Airway epithelial cell (primary cell): ENCODE results near the gene VASH2. TPM values are rescaled to one million over a fixed set of nuclear protein-coding genes. Genes with fewer than 3 reads are reported as not detected.

ENCODE experiments used
- total RNA-seq: library from RNA; depleted of rRNA; stranded (reverse); fragments of >200 nt; gene quantifications from 2 replicates; pipeline ENCODE4 v1.2.3, GENCODE V29; 2015

Gene VASH2
- total RNA-seq: 0.05 and 0.49 TPM in 2 replicates

DNA sequence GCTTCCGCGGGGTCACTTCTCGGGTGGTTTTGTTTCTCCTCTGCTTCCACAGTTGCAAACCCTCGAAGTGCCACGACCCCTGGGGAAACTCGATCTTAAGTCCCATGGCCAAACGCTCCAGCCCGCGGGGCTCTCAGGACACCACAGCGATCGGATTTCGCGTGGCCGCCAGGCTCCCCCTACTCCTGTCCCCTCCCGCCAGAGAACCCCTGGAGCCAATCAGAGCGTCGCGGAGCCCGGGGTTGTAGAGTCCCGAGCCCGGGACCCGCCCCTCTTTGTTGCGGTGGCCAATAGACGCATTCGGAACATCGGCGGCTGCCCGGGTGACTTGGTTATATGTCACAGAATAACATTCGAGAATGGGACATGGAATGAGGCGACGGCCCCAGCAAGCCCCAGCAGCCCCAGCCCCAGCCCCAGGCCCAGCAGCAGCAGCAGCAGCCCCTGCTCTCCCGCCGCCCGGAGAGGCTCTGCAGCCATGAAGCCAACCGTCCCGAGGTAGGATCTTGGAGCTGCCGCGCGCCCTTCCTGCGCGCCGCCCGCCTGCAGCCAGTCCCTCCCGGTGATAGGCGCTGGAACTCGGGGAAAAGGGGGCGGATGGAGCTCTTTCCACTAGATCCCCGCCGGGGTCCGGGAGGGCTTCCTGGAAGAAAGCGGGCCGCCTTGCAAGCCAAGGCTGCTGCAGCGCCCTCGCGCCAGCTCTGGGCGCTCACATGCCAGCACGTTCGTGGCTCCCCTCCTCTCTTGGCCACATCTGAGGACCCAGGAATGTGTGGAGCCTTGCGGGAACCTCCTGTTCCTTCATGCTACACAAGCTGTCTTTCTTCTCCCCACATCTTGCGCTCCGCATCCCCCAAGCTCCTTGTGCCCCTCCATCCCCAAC, at the start of gene VASH2:
Gene VASH2, plus strand, starts transcription at position 299 of the 883 bp plus-strand sequence. CDS start 1,002 bp downstream, outside the sequence.

GRCh38 chr1:213015099-213016050, 65.0 kb downstream of the VASH2 start, which contains the start of gene ANGEL2:
ANGEL2 (minus strand) TSS chr1:213015867; CDS start chr1:213015671, 196 bp downstream.

Other genes starting within 250 kb of the VASH2 start
- 17.8 and 22.0 TPM in 2 replicates for gene NSL1, start 158.8 kb upstream of the VASH2 start, total RNA-seq
- 12.6 and 16.3 TPM in 2 replicates for gene TATDN3, start 158.6 kb upstream of the VASH2 start, total RNA-seq
- gene SPATA45, start 102.9 kb upstream of the VASH2 start, total RNA-seq: not detected in 2 replicates
- gene FLVCR1, start 92.3 kb upstream of the VASH2 start, total RNA-seq: 4.6 and 6.8 TPM in 2 replicates
- gene ANGEL2, start 65.3 kb downstream of the VASH2 start, total RNA-seq: 19.5 and 23.1 TPM in 2 replicates
- 7.2 and 10.0 TPM in 2 replicates for gene RPS6KC1, start 100.7 kb downstream of the VASH2 start, total RNA-seq